OCI-LY7 (cell line): ENCODE results near the gene PLA1A. TPM values are rescaled to one million over a fixed set of nuclear protein-coding genes. Genes with fewer than 3 reads are reported as not detected.

Source experiments
- BruUV-seq: library from RNA; stranded (reverse); fragments of 400-500 nt; replicated peaks from 2 replicates; lab custom pipeline; 2021; lab: Mats Ljungman, UMichigan
- CTCF ChIA-PET: fragments of 300-600 bp; sonication (Branson Sonifier 250); formaldehyde crosslinking; loops from one replicate; lab custom pipeline; 2022; ENCODE audit warnings: antibody characterized with exemption; ENCODE audit not compliant: unreplicated experiment; lab: Charles Lee
- POLR2A ChIA-PET: fragments of 300-600 bp; sonication (Branson Sonifier 250); formaldehyde crosslinking; loops from one replicate; lab custom pipeline; 2022; ENCODE audit warnings: antibody characterized with exemption; lab: Charles Lee
- DNase-seq: peaks from one replicate; pipeline ENCODE4 v3.0.0-alpha.2; 2015; ENCODE audit warnings: low spot score
- H2AFZ ChIP-seq: fragments of 200-600 bp; sonication (generic), shearing (Covaris generic); 2 replicates; pipeline ENCODE4 v1.6.1; 2014; ENCODE audit warnings: mild to moderate bottlenecking, antibody characterized with exemption, low read length, moderate library complexity
- H3K27ac ChIP-seq: fragments of 200-600 bp; sonication (generic); 2 replicates; pipeline ENCODE4 v1.5.1; 2014; ENCODE audit warnings: mixed run types, low read depth, mild to moderate bottlenecking, moderate library complexity, low read length, inconsistent platforms; ENCODE audit not compliant: poor library complexity, severe bottlenecking
- H3K36me3 ChIP-seq: fragments of 200-600 bp; sonication (generic); 2 replicates; pipeline ENCODE4 v1.6.1; 2014; ENCODE audit warnings: mild to moderate bottlenecking, antibody characterized with exemption, low read length, moderate library complexity, mixed read lengths; ENCODE audit not compliant: insufficient read depth
- H3K4me1 ChIP-seq: fragments of 200-600 bp; sonication (generic); 2 replicates; pipeline ENCODE4 v1.5.1; 2014; ENCODE audit warnings: mild to moderate bottlenecking, low read length; ENCODE audit not compliant: insufficient read depth, poor library complexity, severe bottlenecking
- H3K4me2 ChIP-seq: fragments of 200-600 bp; sonication (generic); 2 replicates; pipeline ENCODE4 v1.6.1; 2014; ENCODE audit warnings: mild to moderate bottlenecking, low read length
- H3K4me3 ChIP-seq: fragments of 200-600 bp; sonication (generic); 2 replicates; pipeline ENCODE4 v1.5.1; 2014; ENCODE audit warnings: mild to moderate bottlenecking, low read depth, low read length; ENCODE audit not compliant: poor library complexity, severe bottlenecking
- H3K79me2 ChIP-seq: fragments of 200-600 bp; sonication (generic); 2 replicates; pipeline ENCODE4 v1.6.1; 2016; ENCODE audit warnings: low read depth, mild to moderate bottlenecking, low read length, moderate library complexity, mixed read lengths; ENCODE audit not compliant: insufficient read depth
- H3K9me2 ChIP-seq: fragments of 200-600 bp; sonication (generic); 2 replicates; pipeline ENCODE4 v1.6.1; 2016; ENCODE audit warnings: mild to moderate bottlenecking, low read length, mixed read lengths; ENCODE audit not compliant: insufficient read depth
- H3K9me3 ChIP-seq: fragments of 200-600 bp; sonication (generic); 2 replicates; pipeline ENCODE4 v1.6.1; 2014; ENCODE audit warnings: mild to moderate bottlenecking, mixed run types, low read length, mixed read lengths
- H4K20me1 ChIP-seq: fragments of 200-600 bp; sonication (generic); 2 replicates; pipeline ENCODE4 v1.6.1; 2014; ENCODE audit warnings: mild to moderate bottlenecking, antibody characterized with exemption, low read length, moderate library complexity, mixed read lengths; ENCODE audit not compliant: insufficient read depth
- EZH2phosphoT487 ChIP-seq: fragments of 200-600 bp; sonication (generic); IDR thresholded peaks from 2 replicates; pipeline ENCODE4 v1.6.1; 2018; ENCODE audit warnings: low read depth, borderline replicate concordance, mild to moderate bottlenecking, mixed run types, antibody characterized with exemption, low read length, moderate library complexity, mixed read lengths
- intact Hi-C: fragments of 100-400 bp; cut with micrococcal nuclease; formaldehyde crosslinking; loops from one replicate; pipeline ENCODE4 v1.10.0; 2022; ENCODE audit not compliant: unreplicated experiment
- total RNA-seq, 2 experiments: library from RNA; depleted of rRNA in 1 of 2; stranded (reverse); fragments of >200 nt in 1 of 2; shearing (Covaris generic) in 1 of 2; gene quantifications; 2 replicates each; pipeline ENCODE4 v1.2.3, GENCODE V29; 2014 to 2022
- TF ChIP-seq, protein P1 (sequence below): fragments of 200-600 bp; sonication (generic); conservative IDR thresholded peaks from 2 replicates; pipeline ENCODE4 v1.5.1; 2014; ENCODE audit warnings: mild to moderate bottlenecking, antibody characterized with exemption, low read length, moderate library complexity, mixed read lengths

Gene PLA1A
- total RNA-seq, 2 experiments from 2014 or later: not detected

DNA sequence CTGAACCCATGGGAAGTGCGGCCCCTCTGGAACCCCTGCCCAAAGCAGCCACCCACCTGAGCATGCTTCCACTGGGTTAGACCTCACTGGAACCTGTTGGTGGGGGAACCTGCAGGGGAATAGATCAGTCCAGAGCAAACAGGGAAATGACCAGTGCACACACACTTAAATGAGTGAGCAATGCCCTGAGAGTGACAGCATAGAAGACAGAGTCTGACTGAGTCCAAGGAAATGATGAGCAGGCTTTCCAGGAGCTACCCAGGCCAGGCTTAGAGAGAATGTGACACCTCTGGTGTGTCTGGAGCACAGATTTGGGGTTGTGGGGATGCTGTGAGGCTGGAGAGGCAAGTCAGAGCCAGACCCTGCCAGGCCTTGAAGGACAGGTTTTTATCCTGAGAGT lies 28.5 kb downstream of the PLA1A start:
- no peaks in the 10 kb centered on the region for H3K9me2 ChIP-seq
- H4K20me1 ChIP-seq: no peaks in the 10 kb centered on the region
- no peak overlapping the region for H3K27ac ChIP-seq
- no peak overlapping the region for H3K4me3 ChIP-seq
- ChIA-PET CTCF (no interaction called here), POLR2A (no interaction called here)
- TF ChIP-seq, protein P1, sequence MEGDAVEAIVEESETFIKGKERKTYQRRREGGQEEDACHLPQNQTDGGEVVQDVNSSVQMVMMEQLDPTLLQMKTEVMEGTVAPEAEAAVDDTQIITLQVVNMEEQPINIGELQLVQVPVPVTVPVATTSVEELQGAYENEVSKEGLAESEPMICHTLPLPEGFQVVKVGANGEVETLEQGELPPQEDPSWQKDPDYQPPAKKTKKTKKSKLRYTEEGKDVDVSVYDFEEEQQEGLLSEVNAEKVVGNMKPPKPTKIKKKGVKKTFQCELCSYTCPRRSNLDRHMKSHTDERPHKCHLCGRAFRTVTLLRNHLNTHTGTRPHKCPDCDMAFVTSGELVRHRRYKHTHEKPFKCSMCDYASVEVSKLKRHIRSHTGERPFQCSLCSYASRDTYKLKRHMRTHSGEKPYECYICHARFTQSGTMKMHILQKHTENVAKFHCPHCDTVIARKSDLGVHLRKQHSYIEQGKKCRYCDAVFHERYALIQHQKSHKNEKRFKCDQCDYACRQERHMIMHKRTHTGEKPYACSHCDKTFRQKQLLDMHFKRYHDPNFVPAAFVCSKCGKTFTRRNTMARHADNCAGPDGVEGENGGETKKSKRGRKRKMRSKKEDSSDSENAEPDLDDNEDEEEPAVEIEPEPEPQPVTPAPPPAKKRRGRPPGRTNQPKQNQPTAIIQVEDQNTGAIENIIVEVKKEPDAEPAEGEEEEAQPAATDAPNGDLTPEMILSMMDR: no peak
- no peak for TF ChIP-seq EZH2phosphoT487
- H3K4me2 ChIP-seq: no peak overlapping the region
- H3K79me2 ChIP-seq: no peaks in the 10 kb centered on the region
- no TSS peak for BruUV-seq
- intact Hi-C loops: no loop called here
- no peaks in the 10 kb centered on the region for H3K36me3 ChIP-seq
- no peak overlapping the region for H2AFZ ChIP-seq
- no peak for DNase-seq
- H3K4me1 ChIP-seq: no peaks in the 10 kb centered on the region
- H3K9me3 ChIP-seq: no peaks in the 10 kb centered on the region

DNA sequence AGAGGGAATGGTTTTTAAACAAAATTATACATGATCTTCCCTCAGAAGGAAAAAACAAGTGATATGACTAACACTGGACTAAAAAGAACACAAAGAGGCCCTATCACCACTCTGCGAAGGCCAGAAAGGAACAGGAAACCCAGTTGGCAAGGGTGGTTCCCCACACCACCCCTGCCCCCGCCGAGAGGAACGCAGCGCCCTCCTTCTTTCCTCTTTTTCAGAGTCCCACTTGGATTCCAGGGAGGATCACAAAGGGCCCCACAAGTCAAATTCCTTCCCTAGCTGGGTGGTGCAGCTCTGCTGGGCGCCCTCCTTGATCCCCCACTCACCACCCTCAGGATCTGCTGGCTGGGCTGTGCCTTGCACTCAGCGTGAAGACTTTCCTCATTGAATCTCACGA lies 29.8 kb downstream of the PLA1A start:
- no peak for DNase-seq
- Histone ChIP-seq H3K9me3 (no peaks in the 10 kb centered on the region), H4K20me1 (no peaks in the 10 kb centered on the region), H3K4me2 (no peak overlapping the region), H3K79me2 (no peaks in the 10 kb centered on the region), H3K36me3 (no peaks in the 10 kb centered on the region), H3K4me3 (no peak overlapping the region), H3K27ac (no peak overlapping the region), H3K9me2 (no peaks in the 10 kb centered on the region), H2AFZ (no peak overlapping the region), H3K4me1 (no peaks in the 10 kb centered on the region)
- intact Hi-C loops: no loop called here
- ChIA-PET POLR2A (interaction anchor here (0.6 to 1.2 kb wide), 3 partner anchors 17 to 125 kb away, joined by 3 read pairs; no protein-coding TSS in a partner anchor), CTCF (no interaction called here)
- BruUV-seq: no TSS peak
- TF ChIP-seq, protein P1: no peak
- TF ChIP-seq EZH2phosphoT487: no peak

DNA sequence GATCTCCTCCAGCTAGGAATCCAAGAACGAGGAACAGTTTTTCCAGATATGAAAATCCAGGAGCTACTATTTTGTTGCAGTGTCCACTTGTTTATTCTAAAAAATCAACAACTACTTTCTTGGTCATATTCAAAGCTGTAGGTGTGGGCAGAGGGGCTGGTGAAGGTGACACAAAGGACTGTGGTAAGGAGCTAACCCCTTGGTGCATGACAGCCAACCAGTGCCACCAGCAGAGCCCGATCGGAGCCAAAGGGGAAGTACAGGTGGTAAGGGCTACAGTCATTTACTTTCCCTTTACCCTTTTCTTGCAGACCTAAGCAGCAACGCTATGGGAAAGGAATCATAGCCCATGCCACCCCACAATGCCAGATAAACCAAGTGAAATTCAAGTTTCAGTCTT lies 30.7 kb downstream of the PLA1A start:
- H2AFZ ChIP-seq: no peak overlapping the region
- H3K27ac ChIP-seq: no peak overlapping the region
- H3K9me2 ChIP-seq: no peaks in the 10 kb centered on the region
- POLR2A ChIA-PET: interaction anchor here (0.6 to 1.2 kb wide), 2 partner anchors 33 to 1905 kb away, joined by 3 read pairs; no protein-coding TSS in a partner anchor
- H3K9me3 ChIP-seq: no peaks in the 10 kb centered on the region
- CTCF ChIA-PET: no interaction called here
- intact Hi-C loops: no loop called here
- H3K4me3 ChIP-seq: no peak overlapping the region
- no peaks in the 10 kb centered on the region for H3K79me2 ChIP-seq
- DNase-seq: no peak
- no peak for TF ChIP-seq EZH2phosphoT487
- TF ChIP-seq, protein P1: no peak
- BruUV-seq: no TSS peak
- H4K20me1 ChIP-seq: no peaks in the 10 kb centered on the region
- no peak overlapping the region for H3K4me2 ChIP-seq
- H3K4me1 ChIP-seq: no peaks in the 10 kb centered on the region
- H3K36me3 ChIP-seq: no peaks in the 10 kb centered on the region
